ENCODE measurements around the gene MPZL2. TPM values are rescaled to one million over a fixed set of nuclear protein-coding genes. Genes with fewer than 3 reads are reported as not detected.

MPZL2 gene
- total and polyA plus RNA-seq, 12 donors: 0.48 to 14.9 (median 5.1) TPM

- no peak overlapping the region for H3K4me3 ChIP-seq
- H3K27me3 ChIP-seq: peaks cover 5% of the 10 kb centered on the region
- WGBS, 4 donors: 45 to 57% (median 53%) methylated on average over 5 of the region's 5 CpGs
- no peaks in the 10 kb centered on the region for H3K4me1 ChIP-seq (replicated peaks in 1 of 2)
- no peak for TF ChIP-seq CTCF (IDR thresholded peaks at IDR 0.05)
- no peak for TF ChIP-seq POLR2A (IDR thresholded peaks at IDR 0.05)
- no peak overlapping the region for H3K27ac ChIP-seq
- no peaks in the 10 kb centered on the region for H3K9me3 ChIP-seq (replicated peaks in 1 of 3)
- H3K36me3 ChIP-seq (replicated peaks in 1 of 2): no peaks in the 10 kb centered on the region
- DNase-seq: no peak
- intact Hi-C loops (cut with DNase I): no loop called here
Observed at GRCh38 chr11:118283037-118283636, 19.0 kb upstream of the MPZL2 start.

GRCh38 chr11:118282606-118283005 lies 18.5 kb upstream of the MPZL2 start:
- H3K27ac ChIP-seq: no peak overlapping the region
- no peaks in the 10 kb centered on the region for H3K4me1 ChIP-seq (replicated peaks in 1 of 2)
- peaks cover 5% of the 10 kb centered on the region for H3K27me3 ChIP-seq
- H3K4me3 ChIP-seq: no peak overlapping the region
- intact Hi-C loops (cut with DNase I): no loop called here
- no peaks in the 10 kb centered on the region for H3K36me3 ChIP-seq (replicated peaks in 1 of 2)
- no peaks in the 10 kb centered on the region for H3K9me3 ChIP-seq (replicated peaks in 1 of 3)
- no peak for TF ChIP-seq CTCF (IDR thresholded peaks at IDR 0.05)
- TF ChIP-seq POLR2A (IDR thresholded peaks at IDR 0.05): no peak
- no peak for DNase-seq
- WGBS, 4 donors: 71 to 85% (median 78%) methylated on average over 5 to 6 of the region's 6 CpGs

- Histone ChIP-seq H3K4me3 (no peak overlapping the region), H3K9me3 (replicated peaks in 1 of 3) (no peaks in the 10 kb centered on the region), H3K36me3 (replicated peaks in 1 of 2) (no peaks in the 10 kb centered on the region), H3K4me1 (replicated peaks in 1 of 2) (no peaks in the 10 kb centered on the region), H3K27me3 (peaks cover 5% of the 10 kb centered on the region), H3K27ac (no peak overlapping the region)
- 74 to 96% (median 84%) methylated on average over 1 of the region's 1 CpG for WGBS, 4 donors
- DNase-seq: no peak
- intact Hi-C loops (cut with DNase I): no loop called here
- TF ChIP-seq POLR2A (IDR thresholded peaks at IDR 0.05): no peak
- TF ChIP-seq CTCF (IDR thresholded peaks at IDR 0.05): no peak
Observed at GRCh38 chr11:118281284-118281683, 17.2 kb upstream of the MPZL2 start.

GRCh38 chr11:118277312-118277711 lies 13.2 kb upstream of the MPZL2 start:
- Histone ChIP-seq H3K36me3 (replicated peaks in 1 of 2) (no peaks in the 10 kb centered on the region), H3K27ac (no peak overlapping the region), H3K27me3 (peaks cover 5% of the 10 kb centered on the region), H3K9me3 (replicated peaks in 1 of 3) (no peaks in the 10 kb centered on the region), H3K4me1 (replicated peaks in 1 of 2) (no peaks in the 10 kb centered on the region), H3K4me3 (no peak overlapping the region)
- TF ChIP-seq POLR2A (IDR thresholded peaks at IDR 0.05) (no peak), CTCF (IDR thresholded peaks at IDR 0.05) (no peak)
- intact Hi-C loops (cut with DNase I): no loop called here
- WGBS, 4 donors: 70 to 87% (median 80%) methylated on average over 1 of the region's 1 CpG
- DNase-seq: no peak

Measured in adrenal gland (tissue), 12 donors.